ENCODE measurements around the gene C16orf90. TPM values are rescaled to one million over a fixed set of nuclear protein-coding genes. Genes with fewer than 3 reads are reported as not detected.

The C16orf90 gene
- total RNA-seq, 1 experiment from 2014 or later: not detected

GRCh38 chr16:3486506-3487215, 8.6 kb downstream of the C16orf90 start:
- no TSS peak for BruUV-seq (replicated peaks)
- ATAC-seq (no peak), DNase-seq (no peak)
- H3K9me2 ChIP-seq (replicated peaks; ENCODE audit: low read length): no peaks in the 10 kb centered on the region
- no peak for TF ChIP-seq CTCF (conservative IDR thresholded peaks at IDR 0.05; ENCODE audit: low read depth, low read length)
- no peak for TF ChIP-seq EZH2 (IDR thresholded peaks at IDR 0.05; ENCODE audit: low read length, unreplicated experiment)
- no peak for TF ChIP-seq EZH2phosphoT487 (IDR thresholded peaks at IDR 0.05; ENCODE audit: borderline replicate concordance, low read length)
- no peaks in the 10 kb centered on the region for H3K9me3 ChIP-seq (ENCODE audit: low read length)
- H3K27me3 ChIP-seq (ENCODE audit: low read length): no peaks in the 10 kb centered on the region
- no peak overlapping the region for H2AFZ ChIP-seq (ENCODE audit: low read length)
- H3F3A ChIP-seq (ENCODE audit: low read length, unreplicated experiment): no peaks in the 10 kb centered on the region
- no peaks in the 10 kb centered on the region for H3K36me3 ChIP-seq (ENCODE audit: low read depth, low read length)
- no peaks in the 10 kb centered on the region for H3K79me2 ChIP-seq (ENCODE audit: low read length)
- ChIA-PET POLR2A (ENCODE audit: unreplicated experiment) (no interaction called here), CTCF (no interaction called here)
- H3K9ac ChIP-seq (ENCODE audit: low read length): no peak overlapping the region
- H3K4me3 ChIP-seq (ENCODE audit: low read length): no peak overlapping the region
- no peaks in the 10 kb centered on the region for H3K4me1 ChIP-seq (ENCODE audit: insufficient read depth, low read length)
- H3K27ac ChIP-seq (ENCODE audit: low read length): no peak overlapping the region
- intact Hi-C loops (cut with micrococcal nuclease): no loop called here
- no peak overlapping the region for H3K4me2 ChIP-seq (ENCODE audit: low read length)
- H4K20me1 ChIP-seq (ENCODE audit: low read length): no peaks in the 10 kb centered on the region

GRCh38 chr16:3485821-3486505, 9.3 kb downstream of the C16orf90 start:
- no peaks in the 10 kb centered on the region for H3K27me3 ChIP-seq (ENCODE audit: low read length)
- no peaks in the 10 kb centered on the region for H3K4me1 ChIP-seq (ENCODE audit: insufficient read depth, low read length)
- no peak overlapping the region for H3K4me2 ChIP-seq (ENCODE audit: low read length)
- H3K9ac ChIP-seq (ENCODE audit: low read length): no peak overlapping the region
- no peaks in the 10 kb centered on the region for H3K79me2 ChIP-seq (ENCODE audit: low read length)
- ATAC-seq (no peak), DNase-seq (no peak)
- no peaks in the 10 kb centered on the region for H3K9me3 ChIP-seq (ENCODE audit: low read length)
- no peak overlapping the region for H3K4me3 ChIP-seq (ENCODE audit: low read length)
- H3K9me2 ChIP-seq (replicated peaks; ENCODE audit: low read length): no peaks in the 10 kb centered on the region
- H2AFZ ChIP-seq (ENCODE audit: low read length): no peak overlapping the region
- TF ChIP-seq CTCF (conservative IDR thresholded peaks at IDR 0.05; ENCODE audit: low read depth, low read length) (no peak), EZH2phosphoT487 (IDR thresholded peaks at IDR 0.05; ENCODE audit: borderline replicate concordance, low read length) (no peak), EZH2 (IDR thresholded peaks at IDR 0.05; ENCODE audit: low read length, unreplicated experiment) (no peak)
- no peaks in the 10 kb centered on the region for H3K36me3 ChIP-seq (ENCODE audit: low read depth, low read length)
- intact Hi-C loops (cut with micrococcal nuclease): no loop called here
- no TSS peak for BruUV-seq (replicated peaks)
- no peak overlapping the region for H3K27ac ChIP-seq (ENCODE audit: low read length)
- ChIA-PET POLR2A (ENCODE audit: unreplicated experiment) (no interaction called here), CTCF (no interaction called here)
- no peaks in the 10 kb centered on the region for H4K20me1 ChIP-seq (ENCODE audit: low read length)
- no peaks in the 10 kb centered on the region for H3F3A ChIP-seq (ENCODE audit: low read length, unreplicated experiment)

Measured in PC-3 (cell line).